CD4-positive, alpha-beta memory T cell (primary cell): ENCODE results near the gene C1orf141. TPM values are rescaled to one million over a fixed set of nuclear protein-coding genes. Genes with fewer than 3 reads are reported as not detected.
"Not testable (repeated sequence)": the region's sequence is repeated elsewhere in the genome, so short reads cannot be mapped to it uniquely, and the experiment has no call there.

ENCODE experiments used
- CTCF ChIA-PET: fragments of 350-600 bp; sonication (Branson Sonifier 250); formaldehyde crosslinking; loops from one replicate; lab custom pipeline; 2021; ENCODE audit warnings: inconsistent platforms; ENCODE audit not compliant: partially characterized antibody; lab: Charles Lee
- POLR2A ChIA-PET: fragments of 350-600 bp; sonication (Branson Sonifier 250); formaldehyde crosslinking; loops from one replicate; lab custom pipeline; 2021; ENCODE audit not compliant: partially characterized antibody; lab: Charles Lee
- DNase-seq, 5 donors: peaks; one replicate each; pipeline versions ENCODE4 v3.0.0 to v3.0.0-alpha.2; 2020 to 2022; ENCODE audit warnings: mixed read lengths in 1 of 5
- H3K27ac ChIP-seq: one replicate; pipeline ENCODE4 v1.7.0; 2013; ENCODE audit warnings: low read depth, low read length
- H3K27me3 ChIP-seq: 2 replicates; pipeline ENCODE4 v1.7.0; 2013; ENCODE audit warnings: mild to moderate bottlenecking, low read length, moderate library complexity; ENCODE audit not compliant: insufficient read depth
- H3K36me3 ChIP-seq: 2 replicates; pipeline ENCODE4 v1.7.0; 2013; ENCODE audit warnings: mild to moderate bottlenecking, low read length, moderate library complexity; ENCODE audit not compliant: insufficient read depth
- H3K4me1 ChIP-seq: 2 replicates; pipeline ENCODE4 v1.7.0; 2013; ENCODE audit warnings: mild to moderate bottlenecking, low read length, moderate library complexity; ENCODE audit not compliant: insufficient read depth
- H3K4me3 ChIP-seq, 2 donors: one replicate each; pipeline ENCODE4 v1.7.0; 2013; ENCODE audit warnings: low read length in 2 of 2, mild to moderate bottlenecking in 1 of 2
- H3K9me3 ChIP-seq, 2 donors: one replicate each; pipeline ENCODE4 v1.7.0; 2013; ENCODE audit warnings: low read length in 2 of 2, control low read depth in 1 of 2; ENCODE audit not compliant: control insufficient read depth in 1 of 2
- H3K27ac Mint-ChIP-seq, 7 donors: one replicate each; pipeline ENCODE4 v1.8.0; 2020 to 2021; ENCODE audit warnings: mixed read lengths in 7 of 7, mild to moderate bottlenecking in 6 of 7, inconsistent platforms in 3 of 7, moderate library complexity in 3 of 7
- H3K27me3 Mint-ChIP-seq, 2 donors: one replicate each; pipeline ENCODE4 v1.8.0; 2020 to 2021; ENCODE audit warnings: mixed read lengths in 2 of 2
- H3K36me3 Mint-ChIP-seq, 2 donors: one replicate each; pipeline ENCODE4 v1.8.0; 2020 to 2021; ENCODE audit warnings: mixed read lengths in 2 of 2, inconsistent platforms in 1 of 2, mild to moderate bottlenecking in 1 of 2
- H3K4me1 Mint-ChIP-seq, 4 donors: one replicate each; pipeline ENCODE4 v1.8.0; 2020 to 2021; ENCODE audit warnings: mixed read lengths in 4 of 4, mild to moderate bottlenecking in 1 of 4
- H3K4me3 Mint-ChIP-seq, 8 donors: one replicate each; pipeline ENCODE4 v1.8.0; 2020 to 2021; ENCODE audit warnings: mixed read lengths in 8 of 8, mild to moderate bottlenecking in 7 of 8, moderate library complexity in 6 of 8, inconsistent platforms in 3 of 8
- H3K9me3 Mint-ChIP-seq, 8 donors: one replicate each; pipeline ENCODE4 v1.8.0; 2020 to 2021; ENCODE audit warnings: mixed read lengths in 8 of 8, mild to moderate bottlenecking in 5 of 8, inconsistent platforms in 3 of 8, moderate library complexity in 1 of 8
- intact Hi-C: fragments of 100-400 bp; cut with micrococcal nuclease; formaldehyde crosslinking; loops from one replicate; pipeline ENCODE4 v1.15.1; 2023
- polyA plus RNA-seq, 2 donors: library from polyadenylated mRNA; unstranded; fragments of 300-500 nt; fragmentation: Illumina TruSeq; gene quantifications; one replicate each; pipeline ENCODE4 v1.2.3, GENCODE V29; 2021
- total RNA-seq, 2 experiments: library from RNA; stranded (reverse); gene quantifications; one replicate each; pipeline ENCODE4 v1.2.3, GENCODE V29; 2021

Gene C1orf141
- total and polyA plus RNA-seq, 4 experiments from 2014 or later: not detected

DNA sequence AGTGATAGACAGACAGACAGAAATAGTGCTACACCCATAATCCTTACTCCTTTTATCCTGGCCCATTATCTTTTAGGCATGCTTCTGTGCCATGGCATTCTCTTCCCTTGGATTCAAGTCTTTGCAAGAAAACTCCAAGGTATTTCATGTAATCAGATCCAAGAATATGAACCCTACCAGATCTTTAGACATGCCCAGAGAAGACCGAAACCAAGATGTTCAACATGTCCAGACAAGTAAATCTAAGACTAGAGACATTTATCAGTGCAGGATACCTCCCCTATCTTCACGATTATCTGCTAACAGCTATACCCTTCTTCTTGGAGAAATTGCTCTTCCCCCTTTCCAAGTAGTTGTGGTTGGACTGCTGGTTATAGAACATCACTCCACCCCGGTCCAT, 11.8 kb upstream of the C1orf141 start:
- Mint-ChIP-seq H3K4me1 (peaks cover 32 to 61% (median 42%) of the 10 kb centered on the region in 4 donors), H3K4me3 (peak overlapping the region in 1 of 8 donors; percentile 40), H3K27ac (peak overlapping the region in 2 of 7 donors; percentile 48 to 77), H3K27me3 (no peaks in the 10 kb centered on the region), H3K36me3 (no peaks in the 10 kb centered on the region), H3K9me3 (no peaks in the 10 kb centered on the region)
- no peak overlapping the region for H3K27ac ChIP-seq
- peaks cover 30% of the 10 kb centered on the region for H3K4me1 ChIP-seq
- CTCF ChIA-PET: interaction anchor here (0.6 to 7.8 kb wide), 6 partner anchors 22 to 381 kb away, joined by 3 to 212 read pairs (median 8); no protein-coding TSS in a partner anchor
- no peaks in the 10 kb centered on the region for H3K27me3 ChIP-seq
- no peaks in the 10 kb centered on the region for H3K9me3 ChIP-seq
- POLR2A ChIA-PET: no interaction called here
- intact Hi-C loops: loop anchor here (10.0 kb wide), 2 partner anchors 212 to 278 kb away; no protein-coding TSS in a partner anchor
- H3K4me3 ChIP-seq: no peak overlapping the region
- H3K36me3 ChIP-seq: no peaks in the 10 kb centered on the region
- DNase-seq: no peak

DNA sequence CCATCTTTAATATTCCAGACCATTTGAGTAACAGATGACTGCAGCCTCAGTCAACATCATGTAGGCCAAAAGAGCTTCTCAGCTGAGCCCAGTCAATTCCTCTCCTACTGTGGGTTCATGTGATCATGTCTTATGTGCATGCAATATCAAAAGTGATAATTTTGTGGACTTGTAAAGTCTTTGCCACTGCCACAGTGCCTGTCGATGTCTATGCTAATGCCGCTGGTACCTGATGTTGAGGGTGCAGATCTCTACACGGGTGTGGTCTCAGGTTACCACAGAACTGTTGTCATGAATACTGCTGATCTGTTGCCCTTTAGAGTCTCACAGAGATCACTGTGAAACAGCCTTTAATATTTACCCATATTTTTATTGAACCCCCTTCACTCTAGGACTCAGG, 11.3 kb upstream of the C1orf141 start:
- H3K36me3 Mint-ChIP-seq: no peaks in the 10 kb centered on the region
- no peak overlapping the region for H3K27ac Mint-ChIP-seq
- peak overlapping the region in 1 of 8 donors; percentile 38 for H3K4me3 Mint-ChIP-seq
- Histone ChIP-seq H3K27ac (no peak overlapping the region), H3K9me3 (no peaks in the 10 kb centered on the region), H3K36me3 (no peaks in the 10 kb centered on the region), H3K4me3 (no peak overlapping the region), H3K27me3 (no peaks in the 10 kb centered on the region), H3K4me1 (peaks cover 30% of the 10 kb centered on the region)
- DNase-seq: no peak
- POLR2A ChIA-PET: no interaction called here
- H3K27me3 Mint-ChIP-seq: no peaks in the 10 kb centered on the region
- intact Hi-C loops: loop anchor here (10.0 kb wide), 2 partner anchors 211 to 279 kb away; no protein-coding TSS in a partner anchor
- CTCF ChIA-PET: interaction anchor here (1.0 to 7.8 kb wide), 7 partner anchors 19 to 382 kb away, joined by 3 to 212 read pairs (median 9); partner anchors contain the start of gene IL23R
- H3K9me3 Mint-ChIP-seq: no peaks in the 10 kb centered on the region
- peaks cover 32 to 62% (median 42%) of the 10 kb centered on the region in 4 donors for H3K4me1 Mint-ChIP-seq

DNA sequence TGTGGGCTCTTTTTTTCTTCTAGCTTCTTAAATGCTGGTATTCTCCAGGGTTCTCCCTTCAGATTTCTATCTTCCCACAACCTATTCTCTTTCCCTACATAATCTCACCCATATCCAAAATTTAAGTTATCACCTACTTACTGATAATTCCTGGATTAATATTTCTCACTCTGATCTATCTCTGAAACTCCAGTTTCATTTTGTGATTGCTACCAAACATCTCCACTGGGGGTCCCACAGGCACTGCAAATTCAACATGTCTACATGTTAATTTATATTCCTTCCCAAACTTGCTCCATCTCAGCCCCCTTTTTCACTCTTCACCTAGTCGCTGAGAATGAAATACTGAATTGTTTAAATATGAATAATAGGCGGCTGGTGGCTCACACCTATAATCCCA, 9.9 kb upstream of the C1orf141 start:
- Mint-ChIP-seq H3K27me3 (no peaks in the 10 kb centered on the region), H3K9me3 (no peaks in the 10 kb centered on the region), H3K27ac (peak overlapping the region in 2 of 7 donors; percentile 10 to 48), H3K4me3 (peak overlapping the region in 3 of 8 donors; percentile 35 to 59 (median 42)), H3K4me1 (peaks cover 32 to 59% (median 42%) of the 10 kb centered on the region in 4 donors), H3K36me3 (no peaks in the 10 kb centered on the region)
- no peaks in the 10 kb centered on the region for H3K36me3 ChIP-seq
- intact Hi-C loops: loop anchor here (1.0 to 10.0 kb wide), 5 partner anchors 28 to 356 kb away; no protein-coding TSS in a partner anchor
- DNase-seq: peak in 4 of 5 donors; percentile 19 to 37 (median 25)
- ChIA-PET POLR2A (no interaction called here), CTCF (interaction anchor here (0.6 to 7.8 kb wide), 15 partner anchors 9 to 380 kb away, joined by 3 to 212 read pairs (median 6); partner anchors contain the start of gene C1orf141)
- H3K4me3 ChIP-seq: no peak overlapping the region
- H3K27me3 ChIP-seq: no peaks in the 10 kb centered on the region
- no peaks in the 10 kb centered on the region for H3K9me3 ChIP-seq
- H3K27ac ChIP-seq: no peak overlapping the region
- peaks cover 30% of the 10 kb centered on the region for H3K4me1 ChIP-seq

DNA sequence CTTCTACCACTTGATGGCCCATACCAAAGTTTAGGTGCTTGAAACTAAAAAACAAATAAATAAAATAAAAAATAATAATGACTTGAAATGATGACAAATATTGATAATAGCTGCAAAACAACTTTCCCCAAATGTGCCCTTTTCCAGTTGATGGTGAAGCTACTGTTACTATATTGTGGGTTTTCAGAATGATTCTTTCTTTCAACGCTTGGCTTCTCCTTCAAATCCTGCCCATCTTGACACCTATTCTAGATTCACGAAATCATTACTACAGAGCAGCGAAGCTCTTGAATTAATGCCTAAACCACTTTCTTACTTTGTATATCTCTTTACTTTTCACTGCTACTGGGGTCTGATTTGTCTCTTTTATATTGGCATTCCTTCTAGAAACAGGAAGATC, 9.2 kb upstream of the C1orf141 start:
- Mint-ChIP-seq H3K27ac (no peak overlapping the region), H3K4me3 (no peak overlapping the region), H3K4me1 (peaks cover 29 to 53% (median 38%) of the 10 kb centered on the region in 4 donors), H3K36me3 (no peaks in the 10 kb centered on the region), H3K9me3 (peaks cover 0 to 2% (median 0%) of the 10 kb centered on the region in 8 donors), H3K27me3 (no peaks in the 10 kb centered on the region)
- Histone ChIP-seq H3K27me3 (no peaks in the 10 kb centered on the region), H3K4me3 (no peak overlapping the region), H3K4me1 (peaks cover 23% of the 10 kb centered on the region), H3K9me3 (no peaks in the 10 kb centered on the region), H3K27ac (no peak overlapping the region), H3K36me3 (no peaks in the 10 kb centered on the region)
- POLR2A ChIA-PET: interaction anchor here (0.9 to 1.3 kb wide), 2 partner anchors 68 to 90 kb away, joined by 5 read pairs; partner anchors contain the start of gene SLC35D1
- CTCF ChIA-PET: interaction anchor here (0.6 to 7.8 kb wide), 15 partner anchors 8 to 379 kb away, joined by 3 to 212 read pairs (median 6); partner anchors contain the start of gene C1orf141
- DNase-seq: no peak
- intact Hi-C loops: loop anchor here (1.0 to 10.0 kb wide), 5 partner anchors 29 to 357 kb away; no protein-coding TSS in a partner anchor

DNA sequence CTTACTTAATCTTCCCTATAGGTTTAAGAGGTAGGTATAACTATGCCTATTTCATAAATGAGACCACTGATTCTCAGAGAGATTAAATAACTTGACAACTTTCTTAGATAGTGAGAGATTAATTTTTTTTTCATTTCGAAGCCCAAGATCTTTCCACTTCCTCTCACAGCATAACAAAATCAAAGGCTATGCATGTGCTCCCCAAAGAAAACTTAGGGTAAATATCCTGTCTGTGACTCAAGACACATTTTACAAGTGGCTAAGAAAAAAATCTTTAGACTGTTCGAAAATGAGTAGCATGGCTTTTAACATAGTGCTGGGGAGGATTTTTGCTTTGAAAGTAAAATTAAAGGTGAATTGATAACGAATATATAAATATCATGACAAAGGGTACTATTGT, 8.2 kb upstream of the C1orf141 start:
- peaks cover 25 to 47% (median 34%) of the 10 kb centered on the region in 4 donors for H3K4me1 Mint-ChIP-seq
- H3K27ac Mint-ChIP-seq: peak overlapping the region in 6 of 7 donors; percentile 8 to 90 (median 40)
- Histone ChIP-seq H3K27me3 (no peaks in the 10 kb centered on the region), H3K9me3 (no peaks in the 10 kb centered on the region), H3K27ac (no peak overlapping the region), H3K4me1 (peaks cover 18% of the 10 kb centered on the region), H3K36me3 (no peaks in the 10 kb centered on the region), H3K4me3 (no peak overlapping the region)
- peaks cover 0 to 2% (median 0%) of the 10 kb centered on the region in 8 donors for H3K9me3 Mint-ChIP-seq
- peak in 3 of 5 donors; percentile 29 to 39 (median 36) for DNase-seq
- ChIA-PET CTCF (interaction anchor here (1.6 to 7.8 kb wide), 5 partner anchors 7 to 358 kb away, joined by 5 to 212 read pairs (median 9); no protein-coding TSS in a partner anchor), POLR2A (interaction anchor here (1.2 to 1.3 kb wide), 2 partner anchors 89 kb away, joined by 3 to 5 read pairs; partner anchors contain the start of gene SLC35D1)
- H3K36me3 Mint-ChIP-seq: no peaks in the 10 kb centered on the region
- intact Hi-C loops: loop anchor here (10.0 kb wide), 2 partner anchors 208 to 282 kb away; no protein-coding TSS in a partner anchor
- no peaks in the 10 kb centered on the region for H3K27me3 Mint-ChIP-seq
- H3K4me3 Mint-ChIP-seq: peak overlapping the region in 6 of 8 donors; percentile 28 to 75 (median 42)

DNA sequence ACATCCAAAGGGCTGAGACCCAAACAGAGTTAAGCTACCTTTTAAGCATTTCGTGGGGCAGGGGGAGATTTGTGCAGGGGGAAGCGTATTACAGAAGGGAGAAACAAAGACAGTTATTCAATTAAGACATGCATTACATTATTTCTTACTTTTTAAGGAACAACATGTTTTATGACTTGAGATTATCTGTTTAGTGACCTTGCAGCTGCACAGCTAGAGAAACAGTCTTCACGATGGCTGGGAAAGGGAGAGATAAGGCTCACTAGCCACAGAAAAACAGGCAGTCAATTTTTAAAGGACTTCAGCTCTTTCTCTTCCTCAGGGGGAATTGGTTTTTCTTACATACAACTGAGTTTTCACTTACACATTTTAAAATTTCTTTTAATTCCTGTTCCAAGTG, 7.1 kb upstream of the C1orf141 start:
- not testable (repeated sequence) for H3K9me3 ChIP-seq, DNase-seq, H3K36me3 Mint-ChIP-seq, H3K36me3 ChIP-seq, H3K4me3 Mint-ChIP-seq, H3K9me3 Mint-ChIP-seq, H3K27ac ChIP-seq, H3K27me3 ChIP-seq, H3K27me3 Mint-ChIP-seq, H3K4me3 ChIP-seq
- intact Hi-C loops: loop anchor here (10.0 kb wide), 2 partner anchors 207 to 283 kb away; no protein-coding TSS in a partner anchor
- ChIA-PET POLR2A (interaction anchor here (0.9 to 1.4 kb wide), 3 partner anchors 29 to 146 kb away, joined by 3 to 4 read pairs (median 3); no protein-coding TSS in a partner anchor), CTCF (interaction anchor here (0.7 to 2.0 kb wide), 3 partner anchors 30 to 359 kb away, joined by 3 to 11 read pairs (median 6); no protein-coding TSS in a partner anchor)
- H3K4me1 Mint-ChIP-seq: peaks cover 24 to 46% (median 33%) of the 10 kb centered on the region in 4 donors
- peaks cover 18% of the 10 kb centered on the region for H3K4me1 ChIP-seq
- H3K27ac Mint-ChIP-seq: peak overlapping the region in 1 of 7 donors; percentile 4

DNA sequence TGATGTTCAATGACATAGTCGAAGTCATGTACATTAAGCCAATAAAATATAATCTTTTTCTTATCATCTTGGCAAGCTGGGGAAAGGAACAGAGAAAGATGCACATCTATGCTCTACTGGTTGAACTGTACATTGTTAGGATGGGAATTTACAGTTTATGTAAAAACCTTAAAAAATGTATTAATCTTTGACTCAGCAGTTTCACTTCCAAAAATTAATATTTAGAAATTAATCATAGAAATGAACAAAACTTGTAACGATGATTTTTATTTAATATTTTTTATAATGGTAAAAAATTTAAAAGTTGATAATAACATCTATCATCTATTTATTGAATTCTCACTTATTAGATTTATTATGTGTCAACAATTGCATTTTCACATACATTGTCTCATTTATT, 5.7 kb upstream of the C1orf141 start:
- H3K27ac ChIP-seq: no peak overlapping the region
- ChIA-PET POLR2A (no interaction called here), CTCF (interaction anchor here (1.0 kb wide), 1 partner anchor 8 kb away, joined by 3 read pairs; no protein-coding TSS in a partner anchor)
- Mint-ChIP-seq H3K27me3 (peaks cover 0 to 1% of the 10 kb centered on the region in 2 donors), H3K36me3 (no peaks in the 10 kb centered on the region), H3K4me1 (peaks cover 17 to 33% (median 26%) of the 10 kb centered on the region in 4 donors), H3K9me3 (peaks cover 0 to 2% (median 0%) of the 10 kb centered on the region in 8 donors), H3K27ac (no peak overlapping the region), H3K4me3 (no peak overlapping the region)
- no peak overlapping the region for H3K4me3 ChIP-seq
- peaks cover 12% of the 10 kb centered on the region for H3K4me1 ChIP-seq
- H3K9me3 ChIP-seq: no peaks in the 10 kb centered on the region
- intact Hi-C loops: loop anchor here (10.0 kb wide), 2 partner anchors 206 to 284 kb away; no protein-coding TSS in a partner anchor
- H3K27me3 ChIP-seq: no peaks in the 10 kb centered on the region
- DNase-seq: no peak
- H3K36me3 ChIP-seq: no peaks in the 10 kb centered on the region
